HUDEP-2 (cell line): ENCODE measurements around the gene NOX5.
"Not testable (repeated sequence)": the region's sequence is repeated elsewhere in the genome, so short reads cannot be mapped to it uniquely, and the experiment has no call there.

Experiments used
- DNase-seq, 76 experiments: peaks; one replicate each; lab custom pipeline; 2025; ENCODE audit not compliant: unreplicated experiment in 76 of 76; lab: John Stamatoyannopoulos, UW

NOX5 gene, protein sequence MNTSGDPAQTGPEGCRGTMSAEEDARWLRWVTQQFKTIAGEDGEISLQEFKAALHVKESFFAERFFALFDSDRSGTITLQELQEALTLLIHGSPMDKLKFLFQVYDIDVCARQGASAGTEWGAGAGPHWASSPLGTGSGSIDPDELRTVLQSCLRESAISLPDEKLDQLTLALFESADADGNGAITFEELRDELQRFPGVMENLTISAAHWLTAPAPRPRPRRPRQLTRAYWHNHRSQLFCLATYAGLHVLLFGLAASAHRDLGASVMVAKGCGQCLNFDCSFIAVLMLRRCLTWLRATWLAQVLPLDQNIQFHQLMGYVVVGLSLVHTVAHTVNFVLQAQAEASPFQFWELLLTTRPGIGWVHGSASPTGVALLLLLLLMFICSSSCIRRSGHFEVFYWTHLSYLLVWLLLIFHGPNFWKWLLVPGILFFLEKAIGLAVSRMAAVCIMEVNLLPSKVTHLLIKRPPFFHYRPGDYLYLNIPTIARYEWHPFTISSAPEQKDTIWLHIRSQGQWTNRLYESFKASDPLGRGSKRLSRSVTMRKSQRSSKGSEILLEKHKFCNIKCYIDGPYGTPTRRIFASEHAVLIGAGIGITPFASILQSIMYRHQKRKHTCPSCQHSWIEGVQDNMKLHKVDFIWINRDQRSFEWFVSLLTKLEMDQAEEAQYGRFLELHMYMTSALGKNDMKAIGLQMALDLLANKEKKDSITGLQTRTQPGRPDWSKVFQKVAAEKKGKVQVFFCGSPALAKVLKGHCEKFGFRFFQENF

DNA sequence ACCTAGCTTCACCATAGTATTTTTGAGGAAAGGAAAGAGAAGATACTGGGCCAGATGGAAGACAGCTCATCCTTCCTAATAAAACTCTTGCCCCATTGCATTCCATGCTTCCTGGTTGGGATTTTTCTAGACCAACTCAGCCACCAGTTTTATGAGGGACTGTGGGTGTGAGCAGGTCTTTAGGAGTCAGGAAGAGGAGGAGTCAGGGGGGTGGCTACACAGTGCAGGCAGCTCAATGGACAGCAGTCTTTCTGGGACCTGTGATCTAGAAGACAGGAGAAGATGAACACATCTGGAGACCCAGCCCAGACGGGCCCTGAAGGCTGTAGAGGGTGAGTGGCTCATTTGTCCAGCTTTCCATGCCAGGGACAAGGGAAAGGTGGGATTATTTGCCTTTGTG, at the start of gene NOX5:
Gene NOX5, plus strand, starts transcription at position 242 of the 400 bp plus-strand sequence. Its CDS starts 41 bp downstream, at position 283.
- no peak for DNase-seq

DNA sequence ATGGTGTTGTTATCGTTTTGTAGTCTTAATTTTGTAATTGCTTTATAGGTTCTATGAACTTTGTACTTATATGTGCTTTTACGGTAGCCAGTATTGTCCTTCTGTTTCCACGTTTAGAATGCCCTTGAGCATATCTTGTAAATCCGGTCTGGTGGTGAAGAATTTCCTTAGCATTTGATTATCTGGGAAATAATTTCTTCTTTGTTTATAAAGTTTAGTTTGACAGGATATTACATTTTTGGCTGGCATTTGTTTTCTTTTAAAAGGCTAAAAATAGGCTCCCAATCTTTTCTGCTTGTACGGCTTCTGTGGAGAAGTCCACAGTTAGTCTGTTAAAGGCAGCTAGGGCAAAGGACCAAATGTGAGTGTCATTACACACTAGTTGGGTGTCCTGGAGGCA, 47.5 kb upstream of the NOX5 start:
- no peak for DNase-seq

DNA sequence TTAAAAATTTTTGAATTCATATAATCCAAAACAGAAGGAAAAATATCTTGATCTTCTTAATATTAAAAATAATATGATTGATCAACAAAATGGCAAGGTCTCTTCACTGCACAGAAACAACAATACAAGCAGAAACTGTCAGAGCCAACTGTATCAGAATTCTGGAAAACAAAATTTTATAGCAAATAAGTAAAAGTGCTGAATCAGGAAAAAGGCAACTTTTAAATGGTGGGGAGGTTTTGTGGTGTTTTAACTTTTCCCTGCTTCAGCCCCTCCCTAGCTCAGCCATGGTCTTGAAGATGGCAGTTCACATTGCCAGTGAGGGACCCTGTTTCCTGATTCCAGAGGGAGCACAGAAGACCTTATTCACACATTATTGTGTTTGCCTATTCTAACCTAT, 46.5 kb upstream of the NOX5 start:
- no peak for DNase-seq

DNA sequence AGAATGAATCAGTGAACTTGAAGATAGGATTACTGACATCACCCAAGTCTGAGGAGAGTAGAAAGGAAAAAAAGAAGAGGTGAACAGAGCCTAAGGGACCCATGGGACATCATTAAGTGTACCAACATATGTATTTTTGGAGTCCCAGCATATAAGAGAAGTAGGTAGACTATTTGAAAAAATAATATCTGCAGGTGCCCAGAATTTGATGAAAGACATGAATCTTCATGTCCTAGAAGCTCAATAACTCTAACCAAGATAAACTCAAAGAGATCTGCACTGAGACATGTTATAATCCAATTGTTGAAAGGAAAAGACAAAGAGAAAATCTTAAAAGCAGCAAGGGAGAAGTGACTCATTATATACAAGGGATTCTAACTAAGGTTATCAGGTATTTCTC, 45.2 kb upstream of the NOX5 start:
- no peak for DNase-seq

DNA sequence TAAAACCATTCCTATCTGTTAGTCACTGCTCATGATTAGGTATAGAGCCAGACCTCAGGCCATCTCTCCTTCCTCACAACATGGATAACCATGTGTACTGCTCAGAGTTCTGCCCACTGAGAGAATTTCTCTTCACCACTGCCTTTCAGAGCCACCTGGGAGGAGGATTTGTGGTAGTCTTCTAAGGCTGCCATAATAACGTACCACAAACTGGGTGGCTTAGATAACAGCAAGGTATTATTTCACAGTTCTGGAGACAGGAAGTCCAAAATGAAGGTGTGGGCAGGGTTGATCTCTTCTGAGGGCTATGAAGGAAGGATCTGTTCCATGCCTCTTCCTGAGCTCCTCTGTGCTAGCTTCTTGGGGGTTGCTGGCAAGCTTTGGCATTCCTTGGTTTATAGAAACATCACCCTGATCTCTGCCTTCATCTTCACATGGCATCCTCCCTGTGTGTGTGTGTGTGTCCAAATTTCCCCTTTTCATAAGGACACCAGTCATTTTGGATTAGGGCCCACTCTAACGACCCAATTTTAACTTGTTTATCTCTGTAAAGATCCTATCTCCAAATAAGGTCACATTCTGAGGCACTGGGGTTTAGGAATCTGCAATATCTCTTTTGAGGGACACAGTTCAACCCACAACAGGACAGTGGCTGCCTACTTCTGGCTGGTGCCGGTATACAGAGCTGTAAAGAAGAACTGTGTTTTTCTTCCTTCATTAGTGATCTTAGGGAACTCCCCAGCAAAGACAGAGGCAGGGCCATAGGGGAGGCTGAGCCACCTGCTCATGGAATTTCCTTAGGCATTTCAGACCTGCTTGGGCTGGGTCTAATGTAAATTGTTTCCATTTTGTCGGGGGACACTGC, 42.1 kb upstream of the NOX5 start:
- DNase-seq: peak in 9 of 76 experiments; percentile 14 to 51 (median 33)

DNA sequence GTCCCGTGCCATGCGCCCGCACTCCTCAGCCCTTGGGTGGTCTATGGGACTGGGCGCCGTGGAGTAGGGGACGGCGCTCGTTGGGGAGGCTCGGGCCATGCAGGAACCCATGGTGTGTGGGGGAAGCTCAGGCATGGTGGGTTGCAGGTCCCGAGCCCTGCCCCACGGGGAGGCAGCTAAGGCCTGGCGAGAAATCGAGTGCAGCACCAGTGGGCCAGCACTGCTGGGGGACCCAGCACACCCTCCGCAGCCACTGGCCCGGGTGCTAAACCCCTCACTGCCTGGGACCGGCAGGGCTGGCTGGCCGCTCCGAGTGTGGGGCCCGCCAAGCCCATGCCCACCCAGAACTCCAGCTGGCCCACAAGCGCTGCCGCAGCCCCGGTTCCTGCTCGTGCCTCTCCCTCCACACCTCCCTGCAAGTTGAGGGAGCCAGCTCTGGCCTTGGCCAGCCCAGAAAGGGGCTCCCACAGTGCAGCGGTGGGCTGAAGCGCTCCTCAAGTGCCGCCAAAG, 38.8 kb upstream of the NOX5 start:
- not testable (repeated sequence) for DNase-seq

DNA sequence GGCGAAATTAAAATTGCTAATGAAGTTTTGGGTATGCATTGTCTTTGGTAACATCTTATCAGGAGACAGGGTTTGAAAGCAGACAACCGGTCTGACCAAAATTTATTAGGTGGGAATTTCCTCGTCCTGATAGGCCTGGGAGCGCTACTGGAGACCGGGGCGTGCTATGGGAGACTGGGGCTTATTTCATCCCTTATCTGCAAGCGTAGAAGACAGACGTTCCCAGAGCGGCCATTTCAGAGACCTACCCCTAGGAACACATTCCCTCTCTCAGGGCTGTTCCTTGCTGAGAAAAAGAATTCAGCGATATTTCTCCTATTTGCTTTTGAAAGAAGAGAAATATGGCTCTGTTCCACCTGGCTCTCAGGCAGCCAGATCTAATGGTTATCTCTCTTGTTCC, 37.1 kb upstream of the NOX5 start:
- DNase-seq: not testable (repeated sequence)

DNA sequence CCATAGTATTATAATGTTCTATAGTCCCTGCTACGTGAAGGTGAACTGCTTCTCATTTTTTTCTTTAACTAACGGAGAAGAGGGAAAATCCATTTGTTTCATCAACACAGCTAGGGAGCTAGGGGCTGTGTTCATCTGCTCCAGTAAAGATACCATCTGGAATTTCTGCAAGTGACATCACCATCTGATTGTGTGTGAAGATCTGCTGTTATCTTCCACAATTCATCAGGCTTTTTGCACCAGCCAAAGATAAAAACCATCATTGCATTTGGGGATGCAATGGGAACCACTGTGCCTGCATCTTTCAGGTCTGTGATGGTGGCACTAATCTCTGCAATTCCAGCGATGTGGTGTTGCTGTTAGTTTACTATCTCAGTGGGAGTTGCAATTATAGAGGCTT, 35.5 kb upstream of the NOX5 start:
- no peak for DNase-seq

DNA sequence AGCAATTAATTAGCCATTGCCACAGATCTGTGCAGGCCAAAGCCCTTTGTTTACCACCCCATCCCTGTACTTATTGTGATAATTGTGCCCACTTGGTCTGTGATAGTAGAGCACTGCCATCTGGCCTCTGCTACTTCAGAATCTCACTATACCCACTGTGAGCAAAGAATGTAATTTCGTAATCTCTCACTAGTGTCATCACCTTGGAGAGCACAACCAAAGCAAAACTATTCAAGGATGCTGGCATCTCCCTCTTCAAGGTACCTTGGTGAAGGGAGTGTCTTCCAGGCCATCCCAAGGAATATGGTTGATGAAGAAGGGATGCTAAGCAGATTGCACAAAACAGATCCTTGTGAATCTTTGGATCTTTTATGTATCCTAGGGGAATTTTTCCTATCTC, 34.7 kb upstream of the NOX5 start:
- DNase-seq: no peak

DNA sequence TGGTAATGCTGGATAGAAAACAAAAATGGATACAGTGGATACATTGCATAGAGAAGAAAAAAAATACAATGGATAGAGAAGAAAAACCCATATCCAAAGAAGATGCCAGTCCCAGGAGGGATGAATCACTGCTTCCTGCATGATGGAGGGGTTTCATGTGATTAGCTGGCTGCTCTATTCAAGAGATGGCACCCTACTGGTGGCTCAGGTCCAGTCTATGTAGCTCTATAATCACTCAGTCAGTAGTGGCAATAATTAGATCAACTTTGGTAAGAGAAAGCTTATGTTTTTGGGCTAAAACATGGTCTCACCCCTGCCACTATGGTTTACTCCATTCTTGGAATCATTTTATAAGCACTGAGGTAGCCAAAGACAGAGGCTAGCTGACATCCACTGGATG, 33.7 kb upstream of the NOX5 start:
- no peak for DNase-seq

DNA sequence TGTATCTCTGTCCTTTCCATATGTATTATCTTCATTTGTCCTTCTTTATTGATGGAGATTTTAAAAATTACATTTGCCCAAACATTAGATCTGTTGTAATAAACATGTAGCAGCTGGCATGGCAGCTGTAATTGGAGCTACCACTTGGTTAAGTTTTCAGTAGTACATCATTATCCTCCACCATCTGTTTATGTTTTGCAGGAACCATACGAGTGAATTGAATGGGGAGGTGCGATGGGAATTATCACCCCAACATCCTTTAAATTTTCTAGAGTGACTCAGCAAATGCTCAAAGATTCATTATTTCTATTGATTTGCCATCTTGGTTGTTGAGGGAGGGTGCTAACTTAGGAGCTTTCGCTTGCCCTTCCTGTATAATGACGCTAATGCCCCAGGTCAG, 32.6 kb upstream of the NOX5 start:
- no peak for DNase-seq

DNA sequence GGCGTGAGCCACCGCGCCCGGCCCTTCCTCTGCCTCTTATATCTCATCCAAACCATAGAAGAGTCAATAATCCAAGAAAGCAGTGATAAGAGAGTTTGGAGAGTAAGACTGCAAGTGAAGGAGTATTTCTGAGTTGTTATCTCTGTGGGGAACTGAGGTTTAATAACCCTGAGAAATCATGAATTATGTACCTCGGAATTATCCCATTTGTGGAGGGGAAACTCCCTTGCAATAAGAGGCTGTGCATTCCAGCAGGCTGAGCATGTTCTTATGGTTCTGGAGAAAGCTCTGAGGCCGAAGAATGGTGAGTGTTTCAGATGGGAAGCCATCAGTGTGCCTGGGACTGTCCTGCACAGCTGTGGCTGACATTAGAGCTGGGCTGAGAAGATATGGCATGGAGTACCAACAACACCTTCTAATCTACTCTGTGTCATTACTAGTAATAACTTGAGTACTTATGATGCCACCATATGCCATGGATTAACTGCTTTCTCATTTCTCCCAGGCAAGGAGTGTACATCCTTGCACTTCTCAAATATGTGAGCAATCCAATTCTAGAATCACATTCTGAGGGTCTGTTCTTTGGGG, 31.4 kb upstream of the NOX5 start:
- DNase-seq: no peak

DNA sequence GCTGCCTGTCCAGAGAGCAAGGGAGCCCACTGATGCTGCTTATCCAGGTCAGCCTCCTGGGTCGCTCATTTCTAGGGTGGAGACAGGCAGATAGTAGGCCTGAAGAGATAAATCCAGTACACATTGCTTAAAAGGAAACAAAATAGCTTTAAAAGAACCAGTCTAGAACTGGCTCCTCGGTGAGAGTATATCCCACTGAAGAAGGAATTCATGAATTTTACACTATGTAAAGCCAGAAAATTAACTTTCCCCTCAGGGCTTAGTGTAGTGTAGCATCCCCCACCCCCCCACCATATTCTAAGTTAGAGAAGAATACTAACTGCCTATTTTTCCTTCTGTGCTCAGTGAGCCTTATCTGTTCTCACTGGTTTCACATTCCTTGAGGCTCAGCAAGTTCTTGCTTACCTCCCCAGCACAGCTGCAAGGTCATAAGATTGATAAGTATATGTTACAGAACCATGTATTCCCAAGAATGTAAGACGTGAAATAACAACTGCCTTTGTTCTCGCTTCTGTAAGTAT, 30.5 kb upstream of the NOX5 start:
- peak in 62 of 76 experiments; percentile 11 to 86 (median 46) for DNase-seq

DNA sequence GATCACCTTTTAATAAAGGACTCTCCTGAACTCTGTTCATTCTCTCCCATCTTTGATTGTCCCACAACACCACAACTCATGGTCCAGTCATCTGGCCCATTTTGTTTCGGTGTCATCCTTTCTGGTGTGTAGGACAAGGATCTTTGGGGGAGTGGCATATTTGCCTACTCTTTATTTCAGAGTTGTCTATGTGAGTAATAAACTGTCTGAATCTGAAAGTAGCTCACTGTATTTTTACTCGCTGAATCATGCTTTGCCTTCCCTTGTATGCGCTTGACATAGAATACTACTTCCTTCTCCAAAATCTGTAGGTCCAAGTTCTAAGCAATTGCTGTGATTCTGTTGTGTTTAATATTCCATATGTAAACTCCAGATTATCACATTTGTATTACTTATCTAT, 29.9 kb upstream of the NOX5 start:
- peak in 2 of 76 experiments; percentile 48 to 53 for DNase-seq

DNA sequence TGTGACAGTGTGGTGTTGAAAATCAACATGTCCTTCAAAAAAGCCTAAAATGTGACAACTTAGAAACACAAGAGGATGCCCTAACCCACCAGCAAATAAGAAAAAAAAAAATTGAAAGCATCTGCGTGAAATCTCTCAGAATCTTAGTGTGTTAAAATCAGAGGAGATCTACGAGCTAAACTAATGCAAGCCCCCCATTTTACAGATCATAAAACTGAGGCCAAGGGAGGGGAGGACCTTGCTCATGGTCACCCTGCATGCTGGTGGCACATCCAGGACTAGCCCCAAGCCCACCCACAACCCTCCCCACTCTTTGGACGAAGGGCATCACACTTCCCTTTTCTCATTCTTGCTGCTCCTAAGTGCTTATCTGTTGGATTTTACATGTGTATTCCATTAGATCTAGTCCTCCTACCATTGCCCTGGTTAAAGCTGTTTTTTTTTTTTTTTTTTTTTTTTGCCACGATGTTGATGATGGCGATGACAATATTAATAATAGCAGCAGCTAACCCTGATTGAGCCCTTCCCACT, 29.1 kb upstream of the NOX5 start:
- DNase-seq: no peak

DNA sequence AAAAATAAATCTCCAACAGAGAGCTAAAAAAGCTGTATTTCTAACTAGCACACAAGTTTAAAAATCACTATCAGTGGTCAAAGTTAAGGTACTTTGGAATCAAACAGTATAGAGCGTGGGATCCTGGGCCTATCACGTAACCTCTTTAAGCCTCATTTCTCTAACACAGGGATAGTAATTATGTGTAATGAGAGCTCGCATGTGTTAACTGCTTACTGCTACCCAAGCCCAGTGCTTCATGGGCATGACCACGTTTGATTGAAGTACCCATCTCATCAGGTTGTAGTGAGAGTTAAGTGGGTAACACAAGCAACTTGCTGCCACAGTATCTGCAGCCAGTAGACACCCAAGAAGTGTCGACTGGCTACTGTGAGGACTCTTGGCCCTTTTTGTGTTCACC, 28.2 kb upstream of the NOX5 start:
- DNase-seq: no peak

DNA sequence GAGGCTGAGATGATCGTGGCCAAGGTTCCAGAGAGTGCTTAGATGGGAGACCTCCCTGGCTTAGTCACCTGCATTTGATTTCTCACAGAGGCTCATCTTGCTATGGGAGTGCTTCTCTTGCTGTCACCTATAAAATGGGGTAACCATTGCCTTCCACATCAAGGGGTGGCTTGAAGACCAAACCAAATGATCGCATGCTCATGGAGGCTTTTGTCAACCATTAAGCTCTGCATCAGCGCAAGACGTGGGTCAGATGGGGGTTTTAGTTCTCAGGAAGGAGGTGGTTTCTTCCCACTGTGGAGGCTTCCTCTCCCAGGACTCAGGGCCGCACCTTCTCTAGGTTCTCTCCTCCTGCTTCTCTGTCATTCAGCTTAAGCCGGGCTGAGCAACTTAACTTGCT, 27.4 kb upstream of the NOX5 start:
- no peak for DNase-seq

DNA sequence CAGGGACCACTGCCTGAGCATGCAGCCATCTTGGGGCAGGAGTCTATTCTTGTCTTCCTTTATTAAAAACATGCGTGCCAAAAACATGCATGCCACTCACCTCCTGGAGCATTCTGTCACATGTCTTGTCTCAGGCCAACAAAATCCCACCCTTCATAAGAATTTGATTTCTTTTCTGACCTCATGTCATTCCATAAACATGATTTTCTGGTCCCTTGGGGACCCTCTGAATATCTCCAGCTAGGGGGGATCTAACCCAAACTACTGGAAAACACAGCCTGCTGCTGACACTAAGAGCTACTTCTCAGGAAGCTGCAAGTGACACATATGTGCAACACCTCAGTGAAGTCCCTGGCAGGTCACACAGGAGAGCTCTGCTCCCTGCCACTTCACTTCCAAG, 26.8 kb upstream of the NOX5 start:
- DNase-seq: no peak

DNA sequence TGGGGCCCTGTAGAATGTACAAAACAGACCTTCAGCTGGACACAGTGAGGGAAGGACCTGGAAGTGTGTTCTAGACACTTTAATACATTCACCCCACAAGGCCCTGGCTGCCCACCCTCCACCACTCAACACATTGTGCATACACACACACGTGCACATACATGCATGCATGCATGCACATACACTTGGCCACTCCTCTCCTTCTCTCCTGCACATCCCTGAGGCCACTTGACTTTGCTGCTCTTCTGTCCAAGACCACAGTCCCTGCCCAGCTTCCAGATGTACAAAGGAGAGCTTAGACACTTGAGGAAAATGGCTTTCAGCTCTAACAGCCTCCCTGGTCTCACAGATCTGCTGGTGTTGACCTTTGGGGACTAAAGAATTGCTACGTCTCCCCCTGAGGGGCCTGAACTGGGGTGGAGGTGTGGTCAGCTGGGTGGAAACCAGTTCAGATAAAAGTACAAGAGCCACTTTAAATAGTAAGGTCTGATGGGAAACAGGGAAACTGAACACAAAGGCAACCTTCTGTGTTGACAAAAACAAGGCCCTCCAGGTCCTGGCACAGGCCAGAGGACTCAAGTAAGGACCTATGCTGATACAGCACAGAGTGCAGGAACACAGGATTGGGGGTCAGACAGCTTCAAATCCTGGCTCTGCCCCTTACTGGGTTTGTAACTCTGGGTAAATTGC, 24.8 kb upstream of the NOX5 start:
- peak in 2 of 76 experiments; percentile 9 to 15 for DNase-seq
